Measurements from ENCODE around the gene SIAH1.
"Not testable (repeated sequence)": the region's sequence is repeated elsewhere in the genome, so short reads cannot be mapped to it uniquely, and the experiment has no call there.

The SIAH1 gene

DNA sequence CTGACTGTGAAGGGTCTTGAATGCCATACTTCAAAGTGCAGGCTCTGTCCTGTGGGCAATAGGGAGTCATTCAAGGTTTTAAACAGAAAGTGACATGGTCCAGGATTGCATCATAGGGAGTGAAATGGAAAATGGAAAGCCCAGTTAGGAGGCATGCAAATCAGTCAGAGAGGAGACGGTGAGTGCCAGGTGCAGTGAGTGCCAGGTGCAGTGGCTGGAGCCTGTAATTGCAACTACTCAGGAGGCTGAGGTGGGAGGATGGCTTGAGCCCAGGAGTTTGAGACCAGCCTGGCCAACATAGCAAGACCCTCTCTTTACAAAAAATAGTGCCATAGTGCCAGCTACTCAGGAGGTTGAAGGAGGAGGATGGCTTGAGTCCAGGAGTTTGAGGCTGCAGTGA, 35.2 kb upstream of the SIAH1 start:
- Histone ChIP-seq H3K79me2 (ENCODE audit: control insufficient read depth, insufficient read depth, low read length, unreplicated experiment) (no peaks in the 10 kb centered on the region), H3K36me3 (ENCODE audit: insufficient read depth, low read length) (no peaks in the 10 kb centered on the region), H3K27ac (ENCODE audit: low read depth, low read length) (no peak overlapping the region), H3K4me1 (ENCODE audit: control insufficient read depth, insufficient read depth, low read length, unreplicated experiment) (peaks cover 4% of the 10 kb centered on the region), H2AFZ (ENCODE audit: low read length, unreplicated experiment) (no peak overlapping the region), H3K4me3 (ENCODE audit: low read depth, low read length) (no peak overlapping the region), H3K27me3 (ENCODE audit: insufficient read depth, low read length) (no peaks in the 10 kb centered on the region)

DNA sequence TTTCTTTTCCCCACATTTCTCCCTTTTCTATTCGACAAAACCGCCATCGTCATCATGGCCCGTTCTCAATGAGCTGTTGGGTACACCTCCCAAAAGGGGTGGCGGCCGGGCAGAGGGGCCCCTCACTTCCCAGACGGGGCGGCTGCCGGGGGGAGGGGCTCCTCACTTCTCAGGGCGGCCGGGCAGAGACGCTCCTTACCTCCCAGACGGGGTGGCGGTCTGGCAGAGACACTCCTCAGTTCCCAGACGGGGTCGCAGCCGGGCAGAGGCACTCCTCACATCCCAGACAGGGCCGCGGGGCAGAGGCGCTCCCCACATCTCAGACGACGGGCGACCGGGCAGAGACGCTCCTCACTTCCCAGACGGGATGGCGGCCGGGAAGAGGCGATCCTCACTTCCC, 31.4 kb upstream of the SIAH1 start:
- H3K36me3 ChIP-seq (ENCODE audit: insufficient read depth, low read length); H2AFZ ChIP-seq (ENCODE audit: low read length, unreplicated experiment); H3K27ac ChIP-seq (ENCODE audit: low read depth, low read length); H3K79me2 ChIP-seq (ENCODE audit: control insufficient read depth, insufficient read depth, low read length, unreplicated experiment); H3K4me1 ChIP-seq (ENCODE audit: control insufficient read depth, insufficient read depth, low read length, unreplicated experiment); H3K4me3 ChIP-seq (ENCODE audit: low read depth, low read length); H3K27me3 ChIP-seq (ENCODE audit: insufficient read depth, low read length): not testable (repeated sequence)

DNA sequence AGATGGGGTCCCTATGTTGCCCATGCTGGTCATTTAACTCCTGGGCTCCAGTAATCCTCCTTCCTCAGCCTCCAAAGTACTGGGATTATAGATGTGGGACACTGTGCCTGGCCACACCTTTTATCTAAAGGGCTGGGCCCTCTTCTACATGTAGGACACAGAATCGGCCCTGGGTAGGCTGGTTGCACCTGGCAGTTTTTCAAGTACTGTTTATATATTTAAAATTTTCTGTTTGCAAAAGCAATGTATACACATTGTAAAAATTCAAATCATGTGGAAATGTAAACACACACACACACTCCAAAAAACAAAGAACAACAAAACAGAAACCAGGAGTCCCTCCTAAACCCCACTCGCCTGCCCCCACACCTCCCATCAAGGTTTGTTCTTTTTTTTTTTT, 28.1 kb upstream of the SIAH1 start:
- H3K79me2 ChIP-seq (ENCODE audit: control insufficient read depth, insufficient read depth, low read length, unreplicated experiment) = no peaks in the 10 kb centered on the region
- no peaks in the 10 kb centered on the region for H3K36me3 ChIP-seq (ENCODE audit: insufficient read depth, low read length)
- H3K4me1 ChIP-seq (ENCODE audit: control insufficient read depth, insufficient read depth, low read length, unreplicated experiment) = peaks cover 23% of the 10 kb centered on the region
- no peak overlapping the region for H2AFZ ChIP-seq (ENCODE audit: low read length, unreplicated experiment)
- no peak overlapping the region for H3K27ac ChIP-seq (ENCODE audit: low read depth, low read length)
- no peaks in the 10 kb centered on the region for H3K27me3 ChIP-seq (ENCODE audit: insufficient read depth, low read length)
- H3K4me3 ChIP-seq (ENCODE audit: low read depth, low read length) = no peak overlapping the region

DNA sequence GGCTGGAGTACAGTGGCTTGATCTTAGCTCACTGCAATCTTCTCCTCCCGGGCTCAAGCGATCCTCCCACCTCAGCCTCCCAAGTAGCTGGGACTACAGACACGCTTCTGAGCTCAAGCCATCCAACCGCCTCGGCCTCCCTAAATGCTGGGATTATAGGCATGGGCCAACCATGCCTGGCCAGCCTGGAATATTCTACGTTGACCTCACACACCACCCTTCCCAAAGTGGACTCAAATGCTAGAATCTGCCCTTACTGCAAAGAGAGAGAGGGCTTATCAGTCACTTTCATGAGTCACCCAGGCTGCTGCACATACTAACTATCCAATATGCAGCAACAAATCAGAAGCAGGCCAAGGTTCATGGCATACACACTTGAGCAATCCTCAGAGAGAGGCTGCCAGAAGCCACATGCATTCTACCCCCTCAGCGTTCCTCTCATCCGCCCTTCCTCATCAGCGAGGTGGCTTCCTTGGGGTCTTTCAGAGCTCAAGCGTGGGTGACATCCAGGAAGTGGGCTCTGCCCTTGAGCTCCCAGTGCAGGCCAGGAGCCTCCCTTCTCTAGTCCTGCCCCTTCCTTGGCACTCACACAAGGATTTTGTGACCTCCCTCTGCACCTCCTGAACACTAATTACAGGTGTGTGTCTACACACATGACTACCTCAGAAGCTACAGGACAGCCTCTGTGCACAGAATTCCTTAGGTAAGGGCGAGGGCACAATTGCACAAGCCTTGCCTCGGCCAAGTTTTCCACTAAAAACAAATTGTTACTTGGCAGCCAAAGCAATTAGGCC, 24.8 kb upstream of the SIAH1 start:
- Histone ChIP-seq H2AFZ (ENCODE audit: low read length, unreplicated experiment) (peak overlapping the region; percentile 26), H3K4me1 (ENCODE audit: control insufficient read depth, insufficient read depth, low read length, unreplicated experiment) (peaks cover 23% of the 10 kb centered on the region), H3K27ac (ENCODE audit: low read depth, low read length) (peak overlapping the region; percentile 31), H3K4me3 (ENCODE audit: low read depth, low read length) (no peak overlapping the region), H3K36me3 (ENCODE audit: insufficient read depth, low read length) (no peaks in the 10 kb centered on the region), H3K79me2 (ENCODE audit: control insufficient read depth, insufficient read depth, low read length, unreplicated experiment) (no peaks in the 10 kb centered on the region), H3K27me3 (ENCODE audit: insufficient read depth, low read length) (no peaks in the 10 kb centered on the region)

DNA sequence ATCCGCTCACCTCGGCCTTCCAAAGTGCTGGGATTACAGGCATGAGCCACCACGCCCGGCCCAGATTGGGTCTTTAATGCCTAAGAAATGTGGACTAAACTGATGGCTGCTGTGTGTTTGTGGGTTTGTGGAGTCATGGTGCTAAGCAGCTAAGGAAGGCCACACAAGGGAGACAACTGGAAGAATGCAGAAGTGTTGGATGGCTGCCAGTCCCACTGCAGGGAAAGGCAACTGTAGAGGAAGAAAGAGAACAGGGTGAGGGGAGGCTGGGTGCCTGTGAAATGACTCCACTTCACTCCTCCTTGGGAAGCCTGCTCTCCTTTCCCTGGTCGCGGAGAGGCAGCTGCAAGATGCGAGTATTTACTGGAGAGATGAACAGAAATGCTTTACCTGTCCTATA, 23.5 kb upstream of the SIAH1 start:
- H2AFZ ChIP-seq (ENCODE audit: low read length, unreplicated experiment) = no peak overlapping the region
- peaks cover 23% of the 10 kb centered on the region for H3K4me1 ChIP-seq (ENCODE audit: control insufficient read depth, insufficient read depth, low read length, unreplicated experiment)
- H3K27me3 ChIP-seq (ENCODE audit: insufficient read depth, low read length) = no peaks in the 10 kb centered on the region
- no peak overlapping the region for H3K27ac ChIP-seq (ENCODE audit: low read depth, low read length)
- no peak overlapping the region for H3K4me3 ChIP-seq (ENCODE audit: low read depth, low read length)
- H3K36me3 ChIP-seq (ENCODE audit: insufficient read depth, low read length) = no peaks in the 10 kb centered on the region
- H3K79me2 ChIP-seq (ENCODE audit: control insufficient read depth, insufficient read depth, low read length, unreplicated experiment) = no peaks in the 10 kb centered on the region

DNA sequence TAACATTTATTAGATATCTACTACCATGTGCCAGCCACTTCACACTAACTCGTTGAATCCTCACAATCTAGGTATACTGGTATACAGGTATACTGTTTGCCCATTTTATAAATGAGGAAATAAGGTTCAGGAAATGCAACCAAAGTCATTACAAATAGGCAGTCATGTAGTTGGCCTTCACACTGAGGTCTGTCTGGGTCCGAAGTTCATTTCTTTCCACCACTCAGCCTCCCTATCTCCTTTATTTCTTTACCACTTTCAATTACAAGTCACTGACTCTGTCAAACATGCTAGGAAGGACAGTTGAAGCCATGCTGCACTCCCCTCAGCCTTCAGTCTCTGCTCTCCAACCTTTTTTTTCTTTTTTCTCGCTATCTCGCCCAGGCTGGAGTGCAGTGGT, 20.7 kb upstream of the SIAH1 start:
- Histone ChIP-seq H3K27me3 (ENCODE audit: insufficient read depth, low read length) (no peaks in the 10 kb centered on the region), H3K4me1 (ENCODE audit: control insufficient read depth, insufficient read depth, low read length, unreplicated experiment) (peaks cover 23% of the 10 kb centered on the region), H3K4me3 (ENCODE audit: low read depth, low read length) (no peak overlapping the region), H2AFZ (ENCODE audit: low read length, unreplicated experiment) (no peak overlapping the region), H3K36me3 (ENCODE audit: insufficient read depth, low read length) (no peaks in the 10 kb centered on the region), H3K27ac (ENCODE audit: low read depth, low read length) (no peak overlapping the region), H3K79me2 (ENCODE audit: control insufficient read depth, insufficient read depth, low read length, unreplicated experiment) (no peaks in the 10 kb centered on the region)

DNA sequence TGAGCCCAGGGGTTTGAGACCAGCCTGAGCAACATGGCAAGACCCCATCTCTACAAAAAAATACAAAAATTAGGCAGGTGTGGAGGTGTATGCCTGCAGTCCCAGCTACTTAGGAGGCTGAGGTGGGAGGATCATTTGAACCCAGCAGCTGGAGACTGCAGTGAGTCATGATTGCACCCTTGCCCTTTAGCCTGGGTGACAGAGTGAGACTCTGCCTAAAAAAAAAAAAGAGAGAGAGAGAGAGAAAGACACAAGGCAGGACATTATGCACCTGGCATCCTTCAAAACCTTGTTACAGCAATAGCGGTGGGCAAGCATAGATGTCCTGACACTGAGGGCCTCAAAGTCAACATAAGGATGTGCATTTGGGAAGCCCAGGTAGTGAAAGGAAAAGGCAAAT, 19.9 kb upstream of the SIAH1 start:
- Histone ChIP-seq H3K27me3 (ENCODE audit: insufficient read depth, low read length) (no peaks in the 10 kb centered on the region), H2AFZ (ENCODE audit: low read length, unreplicated experiment) (no peak overlapping the region), H3K27ac (ENCODE audit: low read depth, low read length) (no peak overlapping the region)

DNA sequence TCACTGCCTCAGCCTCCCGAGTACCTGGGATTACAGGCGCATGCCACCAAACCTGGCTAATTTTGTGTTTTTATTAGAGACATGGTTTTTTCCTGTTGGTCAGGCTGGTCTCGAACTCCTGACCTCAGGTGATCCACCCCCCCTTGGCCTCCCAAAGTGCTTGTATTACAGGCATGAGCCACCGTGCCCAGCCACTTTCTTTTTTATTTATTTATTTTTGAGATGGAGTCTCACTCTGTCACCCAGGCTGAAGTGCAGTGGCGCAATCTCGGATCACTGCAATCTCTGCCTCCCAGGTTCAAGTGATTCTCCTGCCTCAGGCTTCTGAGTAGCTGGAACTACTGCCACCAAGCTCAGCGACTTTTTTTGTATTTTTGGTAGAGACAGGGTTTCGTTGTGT, 17.3 kb upstream of the SIAH1 start:
- not testable (repeated sequence) for H3K27me3 ChIP-seq (ENCODE audit: insufficient read depth, low read length); H3K27ac ChIP-seq (ENCODE audit: low read depth, low read length); H2AFZ ChIP-seq (ENCODE audit: low read length, unreplicated experiment); H3K4me3 ChIP-seq (ENCODE audit: low read depth, low read length); H3K79me2 ChIP-seq (ENCODE audit: control insufficient read depth, insufficient read depth, low read length, unreplicated experiment); H3K36me3 ChIP-seq (ENCODE audit: insufficient read depth, low read length); H3K4me1 ChIP-seq (ENCODE audit: control insufficient read depth, insufficient read depth, low read length, unreplicated experiment)

More for the DNA sequence above, 19.9 kb upstream of the SIAH1 start:
- Histone ChIP-seq H3K4me3 (ENCODE audit: low read depth, low read length) (no peak overlapping the region), H3K79me2 (ENCODE audit: control insufficient read depth, insufficient read depth, low read length, unreplicated experiment) (no peaks in the 10 kb centered on the region), H3K36me3 (ENCODE audit: insufficient read depth, low read length) (no peaks in the 10 kb centered on the region), H3K4me1 (ENCODE audit: control insufficient read depth, insufficient read depth, low read length, unreplicated experiment) (peaks cover 16% of the 10 kb centered on the region)

DNA sequence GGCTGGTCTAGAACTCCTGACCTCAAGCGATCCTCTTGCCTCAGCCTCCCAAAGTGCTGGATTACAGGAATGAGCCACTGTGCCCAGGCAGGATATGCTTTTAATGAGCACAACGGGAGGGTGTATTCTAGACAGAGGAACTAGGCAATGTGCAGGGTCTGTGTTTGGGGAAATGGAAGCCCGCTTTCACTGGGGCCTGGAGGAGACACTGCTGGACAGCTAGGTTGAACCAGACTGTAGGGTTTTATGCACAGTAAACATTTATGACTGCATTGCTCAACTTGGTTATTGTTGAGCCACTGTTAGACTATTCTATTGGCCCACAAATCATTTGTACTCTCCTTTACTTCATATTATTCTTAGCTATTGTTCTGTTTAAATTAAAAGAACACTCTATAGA, 10.2 kb upstream of the SIAH1 start:
- H3K79me2 ChIP-seq (ENCODE audit: control insufficient read depth, insufficient read depth, low read length, unreplicated experiment) = no peaks in the 10 kb centered on the region
- H3K27me3 ChIP-seq (ENCODE audit: insufficient read depth, low read length) = no peaks in the 10 kb centered on the region
- H3K4me3 ChIP-seq (ENCODE audit: low read depth, low read length) = no peak overlapping the region
- no peaks in the 10 kb centered on the region for H3K36me3 ChIP-seq (ENCODE audit: insufficient read depth, low read length)
- no peak overlapping the region for H3K27ac ChIP-seq (ENCODE audit: low read depth, low read length)
- H3K4me1 ChIP-seq (ENCODE audit: control insufficient read depth, insufficient read depth, low read length, unreplicated experiment) = peaks cover 13% of the 10 kb centered on the region
- no peak overlapping the region for H2AFZ ChIP-seq (ENCODE audit: low read length, unreplicated experiment)

DNA sequence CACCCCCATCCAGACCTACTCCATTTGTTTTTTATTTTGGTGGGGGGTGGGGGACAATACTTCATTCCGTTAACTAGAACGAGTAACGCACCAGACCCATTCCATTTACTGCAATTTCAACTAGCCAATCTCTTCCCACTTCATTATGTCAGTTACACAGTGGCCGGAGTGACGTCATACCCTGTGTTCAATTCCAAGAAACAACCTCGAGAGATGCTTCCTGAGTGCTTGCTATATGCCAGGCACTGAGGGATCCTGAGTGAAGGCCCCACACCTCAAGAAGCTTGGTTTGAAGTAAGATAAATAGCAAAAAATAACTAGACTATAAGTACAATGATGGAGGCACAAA, 9.1 kb upstream of the SIAH1 start:
- no peaks in the 10 kb centered on the region for H3K79me2 ChIP-seq (ENCODE audit: control insufficient read depth, insufficient read depth, low read length, unreplicated experiment)
- no peak overlapping the region for H3K4me3 ChIP-seq (ENCODE audit: low read depth, low read length)
- peak overlapping the region; percentile 31 for H3K27ac ChIP-seq (ENCODE audit: low read depth, low read length)
- no peaks in the 10 kb centered on the region for H3K27me3 ChIP-seq (ENCODE audit: insufficient read depth, low read length)
- no peaks in the 10 kb centered on the region for H3K36me3 ChIP-seq (ENCODE audit: insufficient read depth, low read length)
- H3K4me1 ChIP-seq (ENCODE audit: control insufficient read depth, insufficient read depth, low read length, unreplicated experiment) = peaks cover 13% of the 10 kb centered on the region
- peak overlapping the region; percentile 60 for H2AFZ ChIP-seq (ENCODE audit: low read length, unreplicated experiment)

DNA sequence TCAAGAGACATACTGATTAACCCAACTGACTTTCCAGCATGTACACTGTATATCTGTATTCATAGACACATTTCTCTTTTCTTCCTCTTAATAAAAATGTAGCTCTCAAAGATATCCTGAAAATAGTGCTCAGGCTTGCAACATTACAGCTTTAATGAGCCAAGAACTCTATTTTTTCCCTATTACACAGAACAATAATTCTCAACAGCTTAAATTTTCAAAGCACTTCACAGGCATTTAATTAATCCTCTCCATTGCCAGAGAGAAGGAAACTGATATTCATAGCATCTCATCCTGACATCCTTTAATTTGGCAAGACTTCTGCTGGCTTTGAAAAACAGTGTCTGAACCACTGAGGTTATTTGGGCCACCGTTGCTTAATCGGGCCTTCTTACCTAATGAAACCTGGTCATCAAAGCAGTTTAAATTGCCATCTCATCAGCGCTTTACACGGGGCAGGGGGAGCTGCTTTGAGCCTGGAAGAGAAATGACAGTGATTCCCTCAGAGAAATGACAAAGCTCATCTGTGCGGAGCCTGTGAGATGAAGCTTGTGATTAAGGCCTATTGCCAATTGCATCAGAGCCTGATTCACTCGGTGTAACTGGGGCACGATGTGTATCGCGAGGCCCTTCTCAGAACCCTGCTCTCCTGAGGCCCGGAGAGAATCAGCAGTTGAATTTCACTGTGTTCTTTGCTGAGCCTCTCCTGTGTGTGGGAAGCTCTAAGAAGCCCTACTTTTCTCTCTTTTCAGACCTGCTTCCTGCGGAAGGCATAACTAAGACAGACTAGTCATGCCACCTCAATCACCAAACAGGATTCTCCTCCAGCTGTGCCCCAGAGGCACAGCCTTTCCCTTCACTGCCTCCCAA, 8.5 kb upstream of the SIAH1 start:
- no peaks in the 10 kb centered on the region for H3K27me3 ChIP-seq (ENCODE audit: insufficient read depth, low read length)
- H3K4me3 ChIP-seq (ENCODE audit: low read depth, low read length) = no peak overlapping the region
- H3K4me1 ChIP-seq (ENCODE audit: control insufficient read depth, insufficient read depth, low read length, unreplicated experiment) = peaks cover 13% of the 10 kb centered on the region
- H2AFZ ChIP-seq (ENCODE audit: low read length, unreplicated experiment) = peak overlapping the region; percentile 60
- peak overlapping the region; percentile 31 for H3K27ac ChIP-seq (ENCODE audit: low read depth, low read length)
- H3K79me2 ChIP-seq (ENCODE audit: control insufficient read depth, insufficient read depth, low read length, unreplicated experiment) = no peaks in the 10 kb centered on the region
- no peaks in the 10 kb centered on the region for H3K36me3 ChIP-seq (ENCODE audit: insufficient read depth, low read length)

Data from ACC112 (cell line).